Loucy (cell line): ENCODE measurements around the gene ACOT12.

Experiments used
- CTCF ChIP-seq: fragments of 200-600 bp; sonication (generic); conservative IDR thresholded peaks from 2 replicates; pipeline ENCODE4 v1.5.1; 2014; ENCODE audit warnings: mild to moderate bottlenecking, antibody characterized with exemption, low read length
- EZH2phosphoT487 ChIP-seq: fragments of 200-600 bp; IDR thresholded peaks from 2 replicates; pipeline ENCODE4 v1.6.1; 2018; ENCODE audit warnings: antibody characterized with exemption, mild to moderate bottlenecking, moderate library complexity, borderline replicate concordance

- TF ChIP-seq CTCF, result no peak
- TF ChIP-seq EZH2phosphoT487, result no peak
Measured at GRCh38 chr5:81292130-81292529, 101.8 kb downstream of the ACOT12 start.
